ENCODE results near the gene WBP1. TPM values are rescaled to one million over a fixed set of nuclear protein-coding genes. Genes with fewer than 3 reads are reported as not detected.

The WBP1 gene
- 44.0 and 71.1 TPM in 2 replicates for total RNA-seq

DNA sequence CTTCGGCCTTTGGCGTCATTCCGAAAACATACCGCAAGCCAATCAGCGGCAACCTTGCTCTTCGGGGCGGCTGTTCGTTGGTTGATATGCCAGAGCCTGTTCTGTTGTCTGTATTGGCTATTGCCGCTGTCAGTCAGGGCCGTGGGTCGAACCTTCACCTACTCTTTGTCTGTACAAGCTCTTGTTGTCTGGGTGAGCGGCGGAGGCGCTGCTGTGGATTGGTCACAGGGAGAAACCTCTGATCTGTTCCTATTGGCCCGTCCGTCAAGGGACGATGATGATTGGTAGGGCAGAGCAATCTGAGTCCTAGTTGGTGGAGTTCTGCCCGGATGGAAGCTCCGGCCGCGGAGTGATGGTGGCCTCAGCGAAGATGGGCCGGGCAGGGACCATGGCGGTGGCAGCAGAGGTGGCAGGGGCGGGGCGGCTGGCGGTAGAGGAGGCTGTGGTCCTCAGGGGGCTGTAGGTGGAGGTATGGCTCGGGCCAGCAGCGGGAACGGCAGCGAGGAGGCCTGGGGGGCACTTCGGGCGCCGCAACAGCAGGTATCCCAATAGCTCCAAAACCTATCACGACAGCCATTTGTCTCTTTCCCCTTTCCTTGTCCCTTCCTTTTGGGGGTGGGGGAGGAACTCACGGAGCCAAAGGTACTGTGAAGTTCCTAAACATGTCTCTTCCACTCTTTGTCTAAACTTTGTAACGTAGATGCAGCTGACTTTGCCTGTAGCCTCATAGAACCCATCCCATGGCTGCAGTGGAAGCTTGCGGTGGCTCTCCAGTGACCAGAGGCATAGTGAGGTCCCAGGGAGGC, at the start of gene WBP1:
Gene WBP1 (plus strand): TSS at position 307 of the 806 bp plus-strand sequence. CDS start 165 bp downstream, at position 472.

GRCh38 chr2:74421221-74421870, 36.9 kb upstream of the WBP1 start, which contains the start of the genes C2orf81 and WDR54:
TSS of gene C2orf81 (minus strand) at chr2:74421619. CDS start at chr2:74421560, 59 bp downstream.
TSS of gene WDR54 (plus strand) at chr2:74421730. CDS start at chr2:74422154, 424 bp downstream.

DNA sequence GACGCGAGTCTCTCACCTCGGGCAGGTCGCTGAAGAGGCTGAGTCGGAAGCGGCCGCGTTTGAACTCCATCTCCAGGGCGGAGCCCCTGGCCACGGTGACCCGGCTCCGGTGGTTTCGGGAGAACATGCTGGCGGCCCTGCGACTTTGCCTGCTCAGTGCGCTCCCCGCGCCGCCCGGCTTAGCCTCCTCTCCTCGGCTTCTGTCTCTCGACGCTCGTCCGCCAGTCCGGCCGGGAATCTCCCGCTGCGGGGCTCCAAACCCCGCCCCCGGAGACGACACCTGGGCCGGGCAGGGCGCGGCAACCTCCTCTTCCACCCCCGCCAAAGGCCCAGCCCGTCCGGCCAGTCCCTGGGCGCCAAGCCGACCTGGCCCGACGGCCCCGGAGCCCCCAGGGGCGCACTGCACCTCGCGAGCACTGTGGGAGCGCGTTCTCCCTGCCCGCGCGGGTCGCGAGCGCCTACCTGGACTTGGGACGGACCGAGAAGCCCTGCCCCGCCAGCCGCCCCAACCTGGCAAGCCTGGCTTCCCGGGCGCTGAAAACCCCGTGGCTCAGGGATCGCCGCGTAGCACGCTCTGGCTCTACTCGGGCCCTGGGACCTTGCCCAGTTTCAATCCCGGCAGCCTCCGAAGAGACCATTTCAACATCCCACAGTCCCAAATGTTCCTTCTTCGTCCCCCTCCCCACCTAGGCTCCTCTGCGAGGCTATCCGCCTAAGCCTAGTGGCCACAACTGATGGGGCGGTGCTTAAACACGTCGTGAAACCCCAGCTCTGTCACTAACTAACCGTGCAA, 16.4 kb upstream of the WBP1 start, which contains the start of gene RTKN:
Gene RTKN (minus strand): TSS at position 248 of the 793 bp plus-strand sequence. CDS start 121 bp downstream, at position 127.

GRCh38 chr2:74454654-74455511, 3.4 kb upstream of the WBP1 start, which contains the start of gene INO80B:
TSS of gene INO80B (plus strand) at chr2:74455087. CDS start at chr2:74455117, 30 bp downstream.

DNA sequence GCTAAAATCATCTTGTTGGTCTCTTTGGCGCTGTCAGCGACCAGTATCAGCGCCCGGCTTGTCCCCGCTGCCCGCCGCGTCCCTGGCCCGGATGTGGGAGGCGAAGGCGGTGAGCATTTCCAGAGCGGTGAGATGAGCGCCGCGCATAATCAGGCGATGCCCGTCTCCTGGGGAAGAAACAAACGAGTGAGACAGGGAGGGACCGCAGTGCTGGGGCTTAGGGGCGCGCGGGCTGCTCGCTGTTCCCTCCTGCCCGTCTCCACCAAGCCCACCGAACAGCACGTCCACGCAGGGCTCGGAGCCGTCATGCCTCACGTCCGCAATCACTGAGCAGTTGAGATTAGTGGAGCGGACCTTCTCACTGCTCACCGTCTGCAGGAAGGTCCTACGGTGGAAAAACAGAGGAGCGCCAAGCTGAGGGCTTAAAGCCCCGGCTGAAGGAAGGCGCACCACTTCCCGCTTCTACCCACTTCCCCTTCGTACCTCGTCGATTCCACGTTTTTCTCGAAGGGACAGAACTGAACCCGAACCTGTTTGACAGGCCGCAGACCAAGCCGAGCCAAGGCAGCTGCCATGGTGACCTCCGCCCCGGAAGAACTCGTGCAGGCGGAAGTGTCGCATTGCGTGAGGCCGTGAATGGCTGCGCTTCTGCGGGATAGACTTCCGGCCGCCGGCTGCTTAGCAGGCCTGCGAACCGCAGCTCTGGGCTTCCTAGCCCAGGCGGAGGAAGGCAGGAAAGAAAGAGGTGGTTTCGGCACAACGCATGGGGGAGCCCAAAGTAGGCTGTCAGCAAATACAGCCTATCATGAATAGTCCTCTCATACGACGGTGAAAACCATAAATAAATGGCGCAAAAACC, 14.1 kb downstream of the WBP1 start, which contains the start of gene MRPL53:
Gene MRPL53 (minus strand): TSS at position 595 of the 859 bp plus-strand sequence. CDS start 20 bp downstream, at position 575.

DNA sequence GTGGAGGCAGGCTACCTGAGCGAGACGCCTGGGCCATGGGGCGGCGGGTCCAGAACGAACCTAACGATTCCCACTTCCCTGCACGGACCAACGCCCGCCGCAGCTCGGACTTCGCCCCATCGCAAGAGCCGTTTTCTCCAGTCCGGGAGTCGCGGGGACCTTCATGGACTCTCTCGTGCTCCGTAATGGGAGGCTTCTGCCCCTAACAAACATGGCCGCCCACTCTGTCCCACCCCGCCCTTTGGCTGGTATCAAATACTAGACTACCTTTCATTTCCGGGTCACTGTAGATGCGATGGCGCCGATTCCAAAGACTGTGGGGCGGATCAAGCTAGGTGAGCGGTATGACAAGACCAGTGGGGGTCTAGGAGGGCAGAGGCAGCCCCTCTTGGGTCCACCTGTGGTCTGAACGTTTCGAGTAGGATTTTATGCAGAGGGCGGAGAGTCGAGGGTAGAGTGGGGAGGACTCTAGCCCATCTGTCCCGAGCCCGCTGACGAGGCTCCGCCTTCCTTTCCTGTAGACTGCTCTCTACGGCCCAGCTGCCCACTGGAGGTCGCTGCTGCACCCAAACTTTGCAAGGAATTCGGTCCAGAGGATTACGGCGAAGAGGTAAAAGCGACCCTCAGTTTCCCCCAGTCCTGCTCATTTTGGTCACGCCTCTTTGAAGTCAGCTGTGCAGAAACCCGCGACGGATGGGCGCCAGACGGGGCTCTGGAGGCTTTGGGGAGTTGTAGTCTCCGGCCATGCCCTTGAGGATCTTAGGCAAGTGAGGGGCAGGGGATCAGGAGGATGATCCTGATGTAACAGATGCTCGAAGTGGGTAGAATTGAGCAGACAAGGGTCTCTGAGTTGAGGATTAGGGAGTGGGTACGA, 24.8 kb downstream of the WBP1 start, which contains the start of the genes CCDC142 and TTC31:
Gene CCDC142 (minus strand): TSS at position 198 of the 874 bp plus-strand sequence. CDS start 161 bp downstream, at position 37.
Gene TTC31 (plus strand): TSS at position 281 of the 874 bp plus-strand sequence. CDS start 15 bp downstream, at position 296.

DNA sequence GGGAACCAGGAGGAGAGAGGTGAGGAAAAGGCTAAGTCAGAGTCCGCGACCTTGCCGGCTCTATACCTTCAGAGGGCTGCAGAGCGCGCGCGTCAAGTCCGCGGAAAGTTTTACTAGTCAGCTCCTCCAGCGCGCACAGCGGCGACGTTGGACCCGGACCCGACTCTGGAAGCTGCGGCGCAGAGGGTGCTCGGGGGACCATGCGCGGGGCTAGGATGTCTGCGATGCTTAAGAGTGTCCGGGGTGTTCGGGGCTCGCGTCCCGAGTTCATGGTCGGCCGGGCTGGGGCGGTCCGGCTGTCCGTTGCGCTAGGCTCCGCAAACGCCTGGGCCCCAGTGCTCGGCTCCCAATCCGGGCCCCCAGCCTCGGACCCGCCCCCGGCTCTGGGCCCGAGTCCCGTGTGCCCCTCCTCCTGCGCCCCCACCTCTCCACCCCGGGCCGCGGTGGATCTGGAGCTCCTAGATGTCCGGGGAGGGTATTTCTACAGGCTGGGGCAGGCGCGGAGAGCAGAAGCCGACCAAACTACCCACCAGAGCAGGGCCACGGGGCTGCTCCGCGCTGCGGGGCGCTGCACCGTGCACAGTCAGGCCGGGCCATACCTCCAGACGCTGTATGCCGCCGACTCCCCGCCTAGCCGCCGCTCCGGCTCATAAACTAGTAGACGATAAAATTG, 41.2 kb downstream of the WBP1 start, which contains the start of gene LBX2:
Gene LBX2 (minus strand): TSS at position 337 of the 673 bp plus-strand sequence. CDS start 66 bp downstream, at position 271.

GRCh38 chr2:74507145-74507925, 49.1 kb downstream of the WBP1 start, which contains the start of gene PCGF1:
TSS of gene PCGF1 (minus strand) at chr2:74507695. CDS start at chr2:74507668, 27 bp downstream.

Other genes starting within 250 kb of the WBP1 start
- not detected in 2 replicates for gene SLC4A5, start 115.0 kb upstream of the WBP1 start, total RNA-seq
- gene DCTN1, start 78.1 kb upstream of the WBP1 start, total RNA-seq, result 86.5 and 118 TPM in 2 replicates
- gene C2orf81, start 36.8 kb upstream of the WBP1 start, total RNA-seq, result 3.6 and 4.8 TPM in 2 replicates
- gene WDR54, start 36.7 kb upstream of the WBP1 start, total RNA-seq, result 46.2 and 64.7 TPM in 2 replicates
- 117 and 135 TPM in 2 replicates for gene RTKN, start 16.5 kb upstream of the WBP1 start, total RNA-seq
- gene INO80B, start 3.4 kb upstream of the WBP1 start, total RNA-seq, result 14.9 and 28.2 TPM in 2 replicates
- 105 and 113 TPM in 2 replicates for gene MOGS, start 6.9 kb downstream of the WBP1 start, total RNA-seq
- 27.6 and 72.9 TPM in 2 replicates for gene MRPL53, start 14.2 kb downstream of the WBP1 start, total RNA-seq
- 6.1 and 16.7 TPM in 2 replicates for gene CCDC142, start 24.6 kb downstream of the WBP1 start, total RNA-seq
- gene TTC31, start 24.6 kb downstream of the WBP1 start, total RNA-seq, result 15.1 and 20.1 TPM in 2 replicates
- 0.65 and 1.2 TPM in 2 replicates for gene LBX2, start 41.2 kb downstream of the WBP1 start, total RNA-seq
- 21.4 and 22.4 TPM in 2 replicates for gene PCGF1, start 49.3 kb downstream of the WBP1 start, total RNA-seq
- gene TLX2, start 56.0 kb downstream of the WBP1 start, total RNA-seq, result 0.08 TPM in 1 of 2 replicates, not detected in the other
- gene DQX1, start 67.8 kb downstream of the WBP1 start, total RNA-seq, result 1.9 and 4.2 TPM in 2 replicates
- 107 and 116 TPM in 2 replicates for gene AUP1, start 71.3 kb downstream of the WBP1 start, total RNA-seq
- 26.8 and 36.5 TPM in 2 replicates for gene HTRA2, start 71.5 kb downstream of the WBP1 start, total RNA-seq
- 1.0 and 1.6 TPM in 2 replicates for gene LOXL3, start 95.5 kb downstream of the WBP1 start, total RNA-seq
- 3.7 and 4.8 TPM in 2 replicates for gene DOK1, start 96.3 kb downstream of the WBP1 start, total RNA-seq
- 3.3 TPM in 1 of 2 replicates, not detected in the other for gene M1AP, start 189.9 kb downstream of the WBP1 start, total RNA-seq
- 10.3 and 11.9 TPM in 2 replicates for gene SEMA4F, start 195.8 kb downstream of the WBP1 start, total RNA-seq